Sigmoid colon (tissue), 7 donors: Measurements from ENCODE around the gene RHOXF2. TPM values are rescaled to one million over a fixed set of nuclear protein-coding genes. Genes with fewer than 3 reads are reported as not detected.
"Not testable (repeated sequence)": the region's sequence is repeated elsewhere in the genome, so short reads cannot be mapped to it uniquely, and the experiment has no call there.

Experiments
- DNase-seq: peaks from one replicate; pipeline ENCODE4 v3.0.0-alpha.2; 2019
- H3K27ac ChIP-seq, 4 donors: fragments of 200-600 bp; sonication (generic); one replicate each; pipeline ENCODE4 v1.5.1; 2016 to 2019; ENCODE audit warnings: mild to moderate bottlenecking in 1 of 4
- H3K27me3 ChIP-seq, 3 donors: fragments of 200-600 bp; sonication (generic); one replicate each; pipeline ENCODE4 v1.5.1; 2019; ENCODE audit warnings: mild to moderate bottlenecking in 1 of 3
- H3K36me3 ChIP-seq, 4 donors: fragments of 200-600 bp; sonication (generic); one replicate each; pipeline ENCODE4 v1.5.1; 2016 to 2019
- H3K4me1 ChIP-seq, 4 donors: fragments of 200-600 bp; sonication (generic); one replicate each; pipeline ENCODE4 v1.5.1; 2017 to 2019
- H3K4me3 ChIP-seq, 4 donors: fragments of 200-600 bp; sonication (generic); one replicate each; pipeline ENCODE4 v1.5.1; 2017 to 2019; ENCODE audit warnings: mild to moderate bottlenecking in 2 of 4, moderate library complexity in 1 of 4
- H3K9me3 ChIP-seq, 4 donors: fragments of 200-600 bp in 3 of 4; sonication (generic) in 3 of 4; one replicate each; pipeline versions ENCODE4 v1.5.1 to v1.6.1; 2013 to 2019
- EP300 ChIP-seq, 4 donors: sonication (generic); formaldehyde crosslinking; IDR thresholded peaks; one replicate each; pipeline ENCODE4 v1.6.1; 2017; ENCODE audit warnings: antibody characterized with exemption in 4 of 4
- POLR2A ChIP-seq, 2 donors: fragments of 450-650 bp; IDR thresholded peaks; one replicate each; pipeline ENCODE4 v1.6.1; 2016; ENCODE audit warnings: antibody characterized with exemption in 2 of 2, mild to moderate bottlenecking in 2 of 2, moderate library complexity in 2 of 2
- POLR2AphosphoS5 ChIP-seq, 4 donors: sonication (generic); formaldehyde crosslinking; IDR thresholded peaks; one replicate each; pipeline ENCODE4 v1.6.1; 2017; ENCODE audit warnings: antibody characterized with exemption in 4 of 4
- WGBS, 2 donors: extraction: QIAGEN DNeasy Blood & Tissue Kit; methylation state at CpG; one replicate each; pipeline ENCODE4 v1.1.7; 2013; 5-methylcytosine and 5-hydroxymethylcytosine counted together
- intact Hi-C: fragments of 100-400 bp; cut with DNase I; formaldehyde crosslinking; loops from one replicate; pipeline ENCODE4 v1.15.1; 2023
- polyA plus RNA-seq, 3 donors: library from polyadenylated mRNA; stranded (reverse); fragments of 200-250 nt; gene quantifications; one replicate each; pipeline ENCODE4 v1.2.3, GENCODE V29; 2013
- total RNA-seq, 4 donors: library from RNA; depleted of rRNA; stranded (reverse); fragments of >200 nt; gene quantifications; one replicate each; pipeline ENCODE4 v1.1.0, GENCODE V29; 2016
- TF ChIP-seq, protein P1 (sequence below), 4 experiments: fragments of 450-650 bp in 3 of 4; fragments of 200-600 bp in 1 of 4; IDR thresholded peaks; one replicate each; pipeline ENCODE4 v1.5.1; 2016 to 2019; ENCODE audit warnings: antibody characterized with exemption in 4 of 4, mild to moderate bottlenecking in 3 of 4, moderate library complexity in 2 of 4
- donor health status: healthy with polysubstance abuse.
- donor health status: Bipolar disorder and iron deficiency.
- donor health status: healthy.

Gene RHOXF2
- total and polyA plus RNA-seq, 7 donors: not detected

DNA sequence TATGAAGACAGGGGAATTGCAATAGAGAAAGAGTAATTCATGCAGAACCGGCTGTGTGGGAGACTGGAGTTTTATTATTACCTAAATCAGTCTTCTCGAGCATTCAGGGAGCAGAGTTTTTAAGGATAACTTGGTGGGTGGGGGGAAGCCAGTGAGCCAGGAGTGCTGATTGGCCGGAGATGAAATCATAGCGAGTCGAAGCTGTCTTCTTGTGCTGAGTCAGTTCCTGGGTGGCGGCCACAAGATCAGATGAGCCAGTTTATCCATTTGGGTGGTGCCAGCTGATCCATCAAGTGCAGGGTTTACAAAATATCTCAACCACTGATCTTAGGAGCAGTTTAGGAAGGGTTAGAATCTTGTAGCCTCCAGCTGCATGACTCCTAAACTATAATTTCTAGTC lies 34.8 kb downstream of the RHOXF2 start:
- DNase-seq, H3K9me3 ChIP-seq, intact Hi-C loops, H3K27ac ChIP-seq, H3K4me3 ChIP-seq, H3K36me3 ChIP-seq, H3K4me1 ChIP-seq, H3K27me3 ChIP-seq: not testable (repeated sequence)
- no CpG with 5 or more reads among the region's 6 CpGs for WGBS, 2 donors

DNA sequence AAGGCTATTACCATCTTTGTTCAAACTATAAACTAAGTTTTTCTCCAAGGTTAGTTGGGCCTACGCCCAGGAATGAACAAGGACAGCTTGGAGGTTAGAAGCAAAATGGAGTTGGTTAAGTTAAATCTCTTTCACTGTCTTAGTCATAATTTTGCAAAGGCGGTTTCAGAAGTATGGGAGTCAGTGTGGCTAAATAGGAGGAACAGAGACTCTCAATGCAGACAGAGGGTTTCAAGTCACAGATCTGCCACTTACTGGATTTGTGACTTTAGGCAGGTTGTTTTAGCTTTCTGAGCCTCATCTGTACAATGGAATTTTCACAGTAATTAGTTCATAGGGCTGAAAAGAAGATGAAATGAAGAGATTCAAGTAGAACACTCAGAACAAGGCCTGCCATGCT lies 35.3 kb downstream of the RHOXF2 start:
- H3K4me1 ChIP-seq, DNase-seq, intact Hi-C loops, H3K36me3 ChIP-seq, H3K27me3 ChIP-seq, H3K9me3 ChIP-seq, H3K4me3 ChIP-seq, H3K27ac ChIP-seq: not testable (repeated sequence)
- no CpG with 5 or more reads among the region's 2 CpGs for WGBS, 2 donors

DNA sequence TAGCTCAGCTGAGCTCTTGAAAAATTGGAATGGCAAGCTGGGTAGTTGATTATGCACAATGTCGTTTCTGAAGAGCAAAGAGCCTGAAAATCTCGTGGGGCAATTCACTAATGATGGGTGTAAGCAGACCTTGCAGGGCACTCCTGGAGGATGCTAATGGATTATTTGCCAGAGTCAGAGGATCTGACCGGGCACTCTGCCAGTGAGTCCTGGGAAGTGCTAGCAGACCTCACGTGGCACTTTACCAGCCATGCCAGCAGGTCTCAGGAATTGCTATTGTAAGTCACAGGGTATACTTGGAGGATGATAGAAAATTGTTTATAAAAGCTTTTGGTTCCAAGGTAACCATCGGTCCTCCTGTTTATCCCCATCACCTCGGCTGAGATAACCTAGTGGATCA lies 37.4 kb downstream of the RHOXF2 start:
- no CpG with 5 or more reads among the region's 6 CpGs for whole genome bisulfite sequencing, 2 donors
- H3K27me3 ChIP-seq, H3K4me1 ChIP-seq, intact Hi-C loops, H3K27ac ChIP-seq, H3K36me3 ChIP-seq, H3K4me3 ChIP-seq, DNase-seq, H3K9me3 ChIP-seq: not testable (repeated sequence)

DNA sequence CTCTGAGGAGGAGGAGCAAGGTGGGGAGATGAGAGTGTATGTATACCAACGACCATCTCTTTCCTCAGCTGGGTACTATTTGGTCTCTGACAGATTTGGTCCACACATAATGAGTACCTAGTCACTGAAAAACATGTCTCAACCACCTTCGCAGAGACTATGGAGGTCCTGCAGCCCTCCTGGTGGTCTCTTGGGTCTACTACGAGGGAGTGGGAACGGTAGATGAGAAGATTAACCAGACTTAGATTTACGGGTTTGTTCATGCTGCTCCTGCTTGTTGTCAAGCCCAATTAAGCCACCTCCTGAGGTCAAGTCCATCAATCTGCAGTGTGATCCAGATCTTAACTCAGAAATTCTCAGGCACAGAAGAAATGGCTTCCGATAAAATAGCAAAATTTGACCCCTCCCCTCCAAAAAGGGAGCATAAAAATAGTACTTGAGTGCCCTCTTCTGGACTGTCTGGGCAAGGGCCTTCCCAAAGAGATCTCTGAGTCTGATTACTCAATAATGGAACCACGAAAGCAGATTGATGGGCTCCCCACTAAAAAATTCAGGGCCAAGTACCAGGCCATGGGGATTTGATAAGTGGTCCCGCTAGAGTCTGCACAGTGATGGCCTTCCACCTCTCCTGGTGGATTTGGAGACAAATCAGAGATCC lies 38.3 kb downstream of the RHOXF2 start:
- intact Hi-C loops, DNase-seq, H3K27me3 ChIP-seq, H3K9me3 ChIP-seq, H3K27ac ChIP-seq, H3K4me3 ChIP-seq, H3K4me1 ChIP-seq, H3K36me3 ChIP-seq: not testable (repeated sequence)
- WGBS, 2 donors: no CpG with 5 or more reads among the region's 8 CpGs

DNA sequence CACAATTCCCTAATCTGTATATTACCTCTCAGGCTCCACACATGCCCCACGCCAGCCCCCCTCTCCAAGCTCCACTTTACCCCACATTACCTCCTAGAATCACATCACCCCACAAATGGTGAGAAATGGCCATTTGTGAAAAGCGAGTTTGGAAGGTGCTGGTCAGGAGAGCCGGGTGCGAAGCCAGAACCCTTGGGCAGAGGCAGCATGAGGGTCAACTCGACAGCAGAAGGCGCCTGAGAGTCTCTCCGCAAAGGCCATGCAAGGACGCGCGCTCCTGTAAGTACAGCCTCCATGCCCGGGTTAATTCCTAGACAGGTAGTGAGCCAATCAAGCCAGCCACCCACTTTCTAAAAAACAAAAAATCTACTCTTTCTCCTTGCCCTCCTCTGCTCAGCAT lies 42.4 kb downstream of the RHOXF2 start:
- DNase-seq: no peak
- WGBS, 2 donors: 96% methylated on average over 11 of the region's 11 CpGs

DNA sequence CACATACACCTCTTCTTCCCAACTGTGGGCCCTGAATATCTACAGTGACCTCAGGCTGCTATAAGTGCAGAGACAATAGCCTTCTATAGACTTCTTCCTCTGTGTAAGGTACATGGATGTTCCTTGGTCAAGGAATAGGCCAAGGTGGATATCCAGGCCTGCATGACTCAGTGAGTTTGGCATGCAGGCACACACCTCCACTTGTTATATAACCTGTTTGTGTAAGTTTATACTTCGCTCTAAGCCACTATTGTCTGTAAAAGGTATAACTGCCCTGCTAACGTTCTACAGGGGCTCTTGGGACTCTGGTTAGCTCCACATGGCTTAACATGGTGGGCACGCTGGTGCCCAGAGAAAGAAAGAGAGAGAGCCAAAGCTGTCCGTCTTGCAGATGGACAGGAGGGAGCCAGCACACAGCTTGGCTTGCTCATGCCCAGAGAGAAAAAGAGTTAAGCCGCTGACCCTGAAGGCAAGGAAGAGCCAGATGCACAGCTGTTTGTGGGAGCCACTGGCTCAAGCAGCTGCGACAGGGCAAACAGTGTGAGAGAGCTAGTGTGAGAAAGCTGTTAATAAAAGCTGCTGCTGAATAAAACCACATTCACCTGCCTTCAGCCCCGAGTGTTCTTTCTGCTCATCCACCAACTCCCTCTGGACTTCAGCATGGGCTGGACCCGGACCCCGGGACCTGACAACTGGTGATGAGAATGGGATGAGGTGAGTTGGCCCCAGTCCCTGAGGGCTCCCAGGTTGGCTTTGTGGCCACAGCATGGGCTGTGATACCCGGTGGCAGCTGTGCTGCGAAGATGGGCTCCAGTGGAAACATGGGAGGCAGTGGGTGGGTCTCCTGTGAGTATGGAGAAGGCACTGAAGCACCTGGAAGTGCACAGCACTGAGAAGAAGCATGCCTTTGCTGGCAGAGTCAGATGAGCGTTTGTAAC lies 47.7 kb downstream of the RHOXF2 start:
- no peaks in the 10 kb centered on the region for H3K9me3 ChIP-seq
- no peak for DNase-seq
- no peaks in the 10 kb centered on the region for H3K36me3 ChIP-seq
- H3K4me3 ChIP-seq: no peak overlapping the region
- intact Hi-C loops: no loop called here
- WGBS, 2 donors: 92 to 93% methylated on average over 12 of the region's 12 CpGs
- H3K4me1 ChIP-seq: no peaks in the 10 kb centered on the region
- no peaks in the 10 kb centered on the region for H3K27me3 ChIP-seq
- TF ChIP-seq POLR2A (IDR thresholded peaks at IDR 0.05) (no peak), POLR2AphosphoS5 (IDR thresholded peaks at IDR 0.05) (no peak), EP300 (IDR thresholded peaks at IDR 0.05) (no peak)
- TF ChIP-seq, protein P1, sequence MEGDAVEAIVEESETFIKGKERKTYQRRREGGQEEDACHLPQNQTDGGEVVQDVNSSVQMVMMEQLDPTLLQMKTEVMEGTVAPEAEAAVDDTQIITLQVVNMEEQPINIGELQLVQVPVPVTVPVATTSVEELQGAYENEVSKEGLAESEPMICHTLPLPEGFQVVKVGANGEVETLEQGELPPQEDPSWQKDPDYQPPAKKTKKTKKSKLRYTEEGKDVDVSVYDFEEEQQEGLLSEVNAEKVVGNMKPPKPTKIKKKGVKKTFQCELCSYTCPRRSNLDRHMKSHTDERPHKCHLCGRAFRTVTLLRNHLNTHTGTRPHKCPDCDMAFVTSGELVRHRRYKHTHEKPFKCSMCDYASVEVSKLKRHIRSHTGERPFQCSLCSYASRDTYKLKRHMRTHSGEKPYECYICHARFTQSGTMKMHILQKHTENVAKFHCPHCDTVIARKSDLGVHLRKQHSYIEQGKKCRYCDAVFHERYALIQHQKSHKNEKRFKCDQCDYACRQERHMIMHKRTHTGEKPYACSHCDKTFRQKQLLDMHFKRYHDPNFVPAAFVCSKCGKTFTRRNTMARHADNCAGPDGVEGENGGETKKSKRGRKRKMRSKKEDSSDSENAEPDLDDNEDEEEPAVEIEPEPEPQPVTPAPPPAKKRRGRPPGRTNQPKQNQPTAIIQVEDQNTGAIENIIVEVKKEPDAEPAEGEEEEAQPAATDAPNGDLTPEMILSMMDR (IDR thresholded peaks at IDR 0.05): no peak
- no peak overlapping the region for H3K27ac ChIP-seq

More for the DNA sequence above, 42.4 kb downstream of the RHOXF2 start:
- Histone ChIP-seq H3K27ac (no peak overlapping the region), H3K27me3 (no peaks in the 10 kb centered on the region), H3K36me3 (no peaks in the 10 kb centered on the region), H3K4me1 (no peaks in the 10 kb centered on the region), H3K9me3 (no peaks in the 10 kb centered on the region), H3K4me3 (no peak overlapping the region)
- no peak for TF ChIP-seq POLR2A (IDR thresholded peaks at IDR 0.05)
- TF ChIP-seq POLR2AphosphoS5 (IDR thresholded peaks at IDR 0.05): no peak
- TF ChIP-seq EP300 (IDR thresholded peaks at IDR 0.05): no peak
- TF ChIP-seq, protein P1 (IDR thresholded peaks at IDR 0.05): no peak
- intact Hi-C loops: no loop called here
